Muscle layer of duodenum (tissue), 2 donors: ENCODE results near the gene RTBDN.

Experiments
- H3K27ac ChIP-seq: one replicate; pipeline ENCODE4 v1.7.0; 2013; ENCODE audit warnings: mild to moderate bottlenecking, low read length
- H3K27me3 ChIP-seq: one replicate; pipeline ENCODE4 v1.7.0; 2013; ENCODE audit warnings: low read depth, mild to moderate bottlenecking, control low read depth, low read length
- H3K36me3 ChIP-seq, 2 donors: one replicate each; pipeline ENCODE4 v1.7.0; 2013; ENCODE audit warnings: low read length in 2 of 2, control low read depth in 1 of 2, mild to moderate bottlenecking in 1 of 2; ENCODE audit not compliant: insufficient read depth in 2 of 2, control insufficient read depth in 1 of 2
- H3K4me1 ChIP-seq, 2 donors: one replicate each; pipeline ENCODE4 v1.7.0; 2013; ENCODE audit warnings: low read length in 2 of 2, mild to moderate bottlenecking in 2 of 2, control low read depth in 1 of 2, moderate library complexity in 1 of 2; ENCODE audit not compliant: insufficient read depth in 2 of 2, control insufficient read depth in 1 of 2
- H3K4me3 ChIP-seq, 2 donors: one replicate each; pipeline ENCODE4 v1.7.0; 2013; ENCODE audit warnings: low read length in 2 of 2, low read depth in 1 of 2, mild to moderate bottlenecking in 1 of 2
- H3K9me3 ChIP-seq, 2 donors: one replicate each; pipeline ENCODE4 v1.7.0; 2013; ENCODE audit warnings: low read length in 2 of 2, control low read depth in 1 of 2, mild to moderate bottlenecking in 1 of 2; ENCODE audit not compliant: control insufficient read depth in 1 of 2
- donor health status: healthy.

RTBDN gene

DNA sequence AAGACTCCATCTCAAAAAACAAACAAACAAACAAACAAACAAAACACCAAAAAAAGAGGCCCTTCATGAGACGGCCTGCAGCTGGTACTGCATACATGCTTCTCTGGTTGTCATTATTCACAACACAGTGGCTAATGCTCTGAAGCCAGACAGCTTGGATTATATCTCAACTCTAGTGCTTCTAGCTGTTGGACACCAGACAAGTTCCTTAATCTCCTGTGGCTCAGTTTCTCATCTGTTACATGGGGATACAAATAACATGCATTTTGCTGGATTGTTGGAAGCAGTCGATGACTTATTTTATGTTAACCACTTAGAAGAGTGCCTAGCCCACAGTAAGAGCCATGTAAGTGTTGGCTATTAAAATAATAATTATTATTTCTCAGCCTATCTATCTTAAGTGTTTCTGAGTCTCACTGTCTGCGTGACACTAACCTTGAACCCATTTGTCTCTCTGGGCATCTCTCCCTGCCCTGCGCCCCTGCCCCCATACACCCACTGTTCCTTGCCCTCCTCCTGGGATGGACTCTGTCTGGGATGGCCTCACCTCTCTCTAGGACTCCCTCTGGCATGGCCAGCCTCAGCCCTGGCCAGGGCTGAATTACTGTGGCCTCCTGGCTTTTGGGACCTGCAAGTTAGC lies 46.2 kb downstream of the RTBDN start:
- H3K27me3 ChIP-seq, result no peaks in the 10 kb centered on the region
- H3K9me3 ChIP-seq, result no peaks in the 10 kb centered on the region
- peak overlapping the region; percentile 71 to 97 for H3K4me3 ChIP-seq
- peaks cover 27 to 35% of the 10 kb centered on the region in 2 donors for H3K4me1 ChIP-seq
- peaks cover 0 to 18% of the 10 kb centered on the region in 2 donors for H3K36me3 ChIP-seq
- H3K27ac ChIP-seq, result peak overlapping the region; percentile 100

DNA sequence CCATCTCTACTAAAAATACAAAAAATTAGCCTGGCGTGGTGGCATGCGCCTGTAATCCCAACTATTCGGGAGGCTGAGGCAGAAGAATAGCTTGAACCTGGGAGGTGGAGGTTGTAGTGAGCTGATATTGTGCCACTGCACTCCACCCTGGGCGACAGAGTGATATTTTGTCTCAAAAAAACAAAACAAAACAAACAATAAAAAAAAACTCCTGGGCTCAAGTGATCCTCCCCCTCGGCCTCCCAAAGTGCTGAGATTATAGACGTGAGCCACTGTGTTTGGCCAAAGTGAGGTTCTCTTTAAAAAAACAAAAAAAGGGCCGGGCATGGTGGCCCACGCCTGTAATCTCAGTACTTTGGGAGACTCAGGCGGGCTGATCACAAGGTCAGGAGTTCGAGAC lies 46.9 kb downstream of the RTBDN start:
- Histone ChIP-seq H3K27me3 (no peaks in the 10 kb centered on the region), H3K4me3 (no peak overlapping the region), H3K4me1 (peaks cover 30 to 35% of the 10 kb centered on the region in 2 donors), H3K36me3 (peaks cover 0 to 18% of the 10 kb centered on the region in 2 donors), H3K27ac (peak overlapping the region; percentile 93), H3K9me3 (no peaks in the 10 kb centered on the region)

GRCh38 chr19:12786952-12787351 lies 47.4 kb downstream of the RTBDN start:
- H3K4me3 ChIP-seq, result no peak overlapping the region
- peak overlapping the region; percentile 93 for H3K27ac ChIP-seq
- H3K4me1 ChIP-seq, result peaks cover 30 to 35% of the 10 kb centered on the region in 2 donors
- no peaks in the 10 kb centered on the region for H3K27me3 ChIP-seq
- H3K36me3 ChIP-seq, result peaks cover 0 to 18% of the 10 kb centered on the region in 2 donors
- H3K9me3 ChIP-seq, result no peaks in the 10 kb centered on the region

DNA sequence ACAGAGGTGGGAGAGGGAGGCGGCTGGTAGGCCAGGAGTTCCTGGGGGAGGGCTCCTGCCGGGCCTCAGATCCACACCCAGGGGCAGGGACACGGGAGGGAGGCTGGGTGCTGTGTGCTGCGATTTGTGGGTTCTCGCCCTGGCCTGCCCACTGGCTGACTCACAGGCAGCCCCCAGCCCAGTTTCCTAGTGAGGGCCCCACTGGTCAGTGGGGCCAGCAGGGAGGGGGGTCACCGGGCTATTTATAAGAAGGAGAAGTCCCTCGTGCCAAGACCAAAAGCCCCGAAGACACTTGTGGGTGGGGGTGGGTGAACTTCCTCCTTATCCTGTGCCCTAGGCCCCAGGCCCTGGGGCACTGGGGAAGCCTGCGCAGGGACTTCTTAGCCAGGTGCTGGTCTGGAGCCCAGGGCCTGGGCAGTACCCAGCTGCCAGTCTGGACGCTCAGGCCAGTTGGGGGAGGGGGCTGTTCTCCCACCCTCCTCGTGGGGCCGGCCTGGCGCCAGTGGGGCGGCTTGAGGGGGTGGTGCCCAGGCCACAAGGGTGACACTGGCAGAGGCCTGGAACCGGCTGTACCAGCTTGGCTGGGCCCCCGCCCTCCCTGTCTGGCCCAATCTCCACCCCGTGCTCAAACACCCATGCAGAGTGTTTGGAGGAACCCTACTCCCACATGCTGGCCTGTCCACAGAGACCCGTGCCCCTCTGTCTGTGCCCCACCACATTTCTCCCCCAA lies 48.1 kb downstream of the RTBDN start:
- H3K36me3 ChIP-seq, result peaks cover 0 to 18% of the 10 kb centered on the region in 2 donors
- no peaks in the 10 kb centered on the region for H3K9me3 ChIP-seq
- H3K27ac ChIP-seq, result peak overlapping the region; percentile 93
- no peaks in the 10 kb centered on the region for H3K27me3 ChIP-seq
- H3K4me1 ChIP-seq, result peaks cover 30 to 35% of the 10 kb centered on the region in 2 donors
- no peak overlapping the region for H3K4me3 ChIP-seq

DNA sequence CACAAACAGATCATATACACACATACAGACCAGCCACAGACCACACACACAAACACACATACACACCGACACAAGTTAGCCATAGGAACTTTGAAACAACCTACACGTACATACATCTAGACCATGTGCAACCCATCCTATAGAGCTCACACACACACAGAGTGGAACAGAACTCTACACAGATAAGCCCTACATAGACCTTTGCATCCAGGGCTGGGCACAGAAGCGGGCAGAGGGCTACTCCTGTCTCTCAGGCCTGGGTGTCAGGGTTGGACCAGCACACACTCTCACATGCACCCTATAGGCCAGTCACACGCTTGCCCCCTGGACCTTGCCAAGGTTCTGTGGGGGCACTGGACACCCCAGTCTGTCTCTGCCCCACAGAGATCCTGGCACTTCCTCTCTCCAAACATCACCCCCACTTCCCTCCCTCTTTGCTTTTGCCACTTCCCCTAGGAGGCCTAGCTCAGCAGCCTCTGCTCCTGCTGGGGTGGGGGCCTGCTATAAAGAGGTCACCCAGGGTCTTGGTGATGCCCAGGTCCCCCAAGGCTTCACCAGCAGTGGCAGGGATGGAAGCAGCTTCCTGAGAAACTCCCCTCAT lies 48.8 kb downstream of the RTBDN start:
- Histone ChIP-seq H3K4me1 (peaks cover 30% of the 10 kb centered on the region in 2 donors), H3K27me3 (no peaks in the 10 kb centered on the region), H3K27ac (peak overlapping the region; percentile 93), H3K9me3 (no peaks in the 10 kb centered on the region), H3K4me3 (no peak overlapping the region), H3K36me3 (peaks cover 0 to 14% of the 10 kb centered on the region in 2 donors)

DNA sequence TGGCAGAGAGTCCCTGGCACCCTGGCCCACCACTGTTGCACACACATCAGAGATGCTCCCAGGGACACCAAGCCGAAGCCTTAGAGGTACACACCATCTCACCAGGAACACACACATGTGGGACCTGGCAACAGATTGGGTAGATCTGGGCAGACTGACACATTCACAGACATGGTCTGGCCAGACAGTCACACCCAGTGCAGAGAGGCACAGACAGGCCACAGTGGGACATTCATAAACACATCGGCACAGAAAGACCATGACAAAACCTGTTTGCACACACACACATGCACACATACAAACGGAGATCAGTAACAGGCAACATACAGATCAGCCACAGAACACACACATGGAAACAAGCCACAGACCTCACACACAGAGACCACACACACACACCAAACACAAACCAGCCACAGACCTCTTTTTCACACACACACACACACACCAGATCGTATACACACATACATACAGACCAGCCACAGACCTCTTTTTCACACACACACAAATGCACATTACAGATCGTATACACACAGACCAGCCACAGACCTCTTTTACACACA lies 49.4 kb downstream of the RTBDN start:
- Histone ChIP-seq H3K4me1 (peaks cover 28 to 30% of the 10 kb centered on the region in 2 donors), H3K4me3 (peak overlapping the region in 1 of 2 donors; percentile 7), H3K27ac (peak overlapping the region; percentile 93), H3K27me3 (no peaks in the 10 kb centered on the region), H3K9me3 (no peaks in the 10 kb centered on the region), H3K36me3 (peaks cover 0 to 11% of the 10 kb centered on the region in 2 donors)

GRCh38 chr19:12784394-12784870 lies 49.9 kb downstream of the RTBDN start:
- no peaks in the 10 kb centered on the region for H3K9me3 ChIP-seq
- H3K27me3 ChIP-seq, result no peaks in the 10 kb centered on the region
- H3K4me1 ChIP-seq, result peaks cover 28 to 31% of the 10 kb centered on the region in 2 donors
- H3K27ac ChIP-seq, result peak overlapping the region; percentile 93
- H3K4me3 ChIP-seq, result peak overlapping the region in 1 of 2 donors; percentile 7
- peaks cover 0 to 11% of the 10 kb centered on the region in 2 donors for H3K36me3 ChIP-seq

- peaks cover 0 to 6% of the 10 kb centered on the region in 2 donors for H3K36me3 ChIP-seq
- H3K4me3 ChIP-seq, result peak overlapping the region; percentile 7 to 56
- H3K27ac ChIP-seq, result peak overlapping the region; percentile 93
- no peaks in the 10 kb centered on the region for H3K9me3 ChIP-seq
- no peaks in the 10 kb centered on the region for H3K27me3 ChIP-seq
- H3K4me1 ChIP-seq, result peaks cover 29 to 36% of the 10 kb centered on the region in 2 donors
Measured at GRCh38 chr19:12783849-12784393, 50.5 kb downstream of the RTBDN start.

DNA sequence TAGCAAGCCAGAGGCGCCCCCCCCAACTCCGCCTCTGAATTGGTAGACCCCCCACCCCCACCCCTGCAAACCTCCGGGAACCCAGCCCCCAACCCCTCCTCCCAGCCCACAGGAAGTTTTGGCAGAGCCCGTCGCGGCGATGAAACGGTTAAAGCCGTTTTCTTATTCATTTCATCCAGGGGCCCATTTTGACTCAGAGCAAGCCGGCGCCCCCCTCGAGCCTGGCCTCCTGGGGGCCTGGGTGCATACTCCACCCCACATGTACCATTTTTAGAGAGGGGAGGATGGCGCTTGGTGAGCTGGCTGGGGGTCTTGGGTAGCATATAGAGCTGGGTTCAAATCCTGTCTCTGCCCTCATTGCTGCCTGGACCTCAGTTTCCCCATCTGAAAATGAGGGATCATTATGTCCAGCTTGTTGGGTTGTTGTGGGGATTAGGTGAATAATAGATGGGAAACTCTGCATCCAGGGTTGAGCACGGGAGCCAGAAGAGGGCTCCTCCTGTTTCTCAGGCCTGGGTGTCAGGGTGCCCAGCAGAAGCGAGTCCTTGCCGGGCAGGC lies 51.0 kb downstream of the RTBDN start:
- peak overlapping the region in 1 of 2 donors; percentile 56 for H3K4me3 ChIP-seq
- peaks cover 29 to 36% of the 10 kb centered on the region in 2 donors for H3K4me1 ChIP-seq
- no peaks in the 10 kb centered on the region for H3K27me3 ChIP-seq
- H3K27ac ChIP-seq, result peak overlapping the region; percentile 93
- no peaks in the 10 kb centered on the region for H3K9me3 ChIP-seq
- H3K36me3 ChIP-seq, result peaks cover 0 to 5% of the 10 kb centered on the region in 2 donors

GRCh38 chr19:12782424-12783290 lies 51.7 kb downstream of the RTBDN start:
- Histone ChIP-seq H3K4me1 (peaks cover 24 to 31% of the 10 kb centered on the region in 2 donors), H3K36me3 (peaks cover 0 to 5% of the 10 kb centered on the region in 2 donors), H3K27ac (peak overlapping the region; percentile 93), H3K9me3 (no peaks in the 10 kb centered on the region), H3K4me3 (peak overlapping the region; percentile 52 to 56), H3K27me3 (no peaks in the 10 kb centered on the region)
